ENCODE data around the gene U2AF1L4.

U2AF1L4 gene

DNA sequence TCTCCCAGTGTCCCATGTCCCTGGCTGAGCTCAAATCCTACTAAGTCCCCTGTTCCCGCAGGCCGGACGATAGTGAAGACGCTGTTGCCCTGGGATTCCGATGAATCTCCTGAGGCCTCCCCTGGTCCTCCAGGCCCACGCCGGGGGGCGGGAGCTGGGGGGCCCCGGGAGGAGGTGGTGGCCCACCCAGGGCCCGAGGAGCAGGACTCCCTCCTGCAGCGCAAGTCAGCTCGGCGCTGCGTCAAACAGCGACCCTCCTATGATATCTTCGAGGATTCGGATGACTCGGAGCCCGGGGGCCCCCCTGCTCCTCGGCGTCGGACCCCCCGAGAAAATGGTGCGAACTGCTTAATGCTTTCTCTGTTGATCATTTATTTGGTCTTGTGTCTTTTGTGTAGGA lies 21.5 kb downstream of the U2AF1L4 start:
- no peak for DNase-seq

- no peak for DNase-seq
Measured at GRCh38 chr19:35722897-35723296, 22.3 kb downstream of the U2AF1L4 start.

- no peak for DNase-seq
Measured at GRCh38 chr19:35722461-35722860, 22.8 kb downstream of the U2AF1L4 start.

DNA sequence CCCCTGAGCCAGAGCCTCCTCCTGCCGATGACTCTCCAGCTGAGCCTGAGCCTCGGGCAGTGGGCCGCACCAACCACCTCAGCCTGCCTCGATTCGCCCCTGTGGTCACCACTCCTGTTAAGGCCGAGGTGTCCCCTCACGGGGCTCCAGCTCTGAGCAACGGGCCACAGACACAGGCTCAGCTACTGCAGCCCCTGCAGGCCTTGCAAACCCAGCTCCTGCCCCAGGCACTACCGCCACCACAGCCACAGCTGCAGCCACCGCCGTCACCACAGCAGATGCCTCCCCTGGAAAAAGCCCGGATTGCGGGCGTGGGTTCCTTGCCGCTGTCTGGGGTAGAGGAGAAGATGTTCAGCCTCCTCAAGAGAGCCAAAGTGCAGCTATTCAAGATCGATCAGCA lies 23.8 kb downstream of the U2AF1L4 start:
- DNase-seq = no peak

- DNase-seq = no peak
Measured at GRCh38 chr19:35720648-35721047, 24.6 kb downstream of the U2AF1L4 start.

- no peak for DNase-seq
Measured at GRCh38 chr19:35720163-35720524, 25.1 kb downstream of the U2AF1L4 start.

DNA sequence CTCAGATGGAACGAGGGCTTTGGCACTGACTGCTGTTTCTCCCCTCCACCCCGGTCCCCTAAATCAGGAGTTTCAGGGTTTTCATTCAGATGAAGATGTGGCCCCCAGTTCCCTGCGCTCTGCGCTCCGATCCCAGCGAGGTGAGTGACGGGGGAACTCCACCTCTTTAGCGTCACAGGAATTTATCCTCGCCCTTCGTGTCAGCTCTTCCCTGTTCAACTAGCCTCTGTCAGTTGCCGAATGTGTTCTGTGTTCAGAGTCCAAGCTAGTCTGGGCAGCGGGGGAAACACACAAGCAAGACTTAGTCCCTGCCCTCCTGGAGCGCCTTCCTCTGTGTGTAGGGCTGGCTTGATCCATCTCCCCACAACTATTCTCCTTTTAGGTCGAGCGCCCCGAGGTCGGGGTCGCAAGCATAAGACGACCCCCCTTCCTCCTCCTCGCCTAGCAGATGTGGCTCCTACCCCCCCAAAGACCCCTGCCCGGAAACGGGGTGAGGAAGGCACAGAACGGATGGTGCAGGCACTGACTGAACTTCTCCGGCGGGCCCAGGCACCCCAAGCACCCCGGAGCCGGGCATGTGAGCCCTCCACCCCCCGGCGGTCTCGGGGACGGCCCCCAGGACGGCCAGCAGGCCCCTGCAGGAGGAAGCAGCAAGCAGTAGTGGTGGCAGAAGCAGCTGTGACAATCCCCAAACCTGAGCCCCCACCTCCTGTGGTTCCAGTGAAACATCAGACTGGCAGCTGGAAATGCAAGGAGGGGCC lies 25.6 kb downstream of the U2AF1L4 start:
- no peak for DNase-seq

DNA sequence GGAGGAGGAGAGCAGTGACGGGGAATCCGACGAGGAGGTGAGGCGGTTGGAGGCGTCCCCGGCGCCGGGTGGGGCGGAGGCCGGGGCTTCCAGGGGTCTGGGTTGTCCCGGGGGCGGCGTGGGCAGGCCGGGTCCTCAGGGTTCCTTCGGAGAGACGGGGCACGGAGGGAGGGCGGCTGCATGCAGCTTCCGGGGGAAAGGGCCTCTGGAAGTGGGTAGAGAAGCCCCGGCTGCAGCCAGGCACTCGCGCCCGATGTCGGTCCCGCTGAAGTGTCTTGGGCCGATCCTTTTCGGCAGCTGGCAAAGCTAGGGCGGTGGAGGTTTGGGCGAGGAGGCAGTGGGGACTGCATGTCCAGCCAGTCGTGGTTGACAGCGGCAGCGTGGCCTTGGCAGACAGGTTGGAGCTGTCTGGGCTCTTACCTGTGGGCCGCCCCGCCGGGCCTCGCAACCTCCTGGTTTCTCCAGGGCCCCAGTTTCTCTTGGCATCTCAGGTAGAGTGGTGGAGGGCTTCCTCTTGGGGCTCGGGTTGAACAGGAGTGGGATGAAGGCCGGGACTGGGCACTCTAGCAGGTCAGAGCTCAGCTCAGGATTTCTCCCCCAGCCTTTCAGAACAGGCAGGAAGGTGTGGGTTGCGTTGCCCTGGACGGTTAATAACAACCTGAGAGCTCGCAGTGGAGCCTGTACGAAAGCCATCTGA lies 26.7 kb downstream of the U2AF1L4 start:
- no peak for DNase-seq

GRCh38 chr19:35717665-35718344 lies 27.4 kb downstream of the U2AF1L4 start, which contains the start of gene KMT2B:
KMT2B (plus strand) TSS chr19:35718003; CDS start chr19:35718019, 16 bp downstream.
- DNase-seq = peak; percentile 82

DNA sequence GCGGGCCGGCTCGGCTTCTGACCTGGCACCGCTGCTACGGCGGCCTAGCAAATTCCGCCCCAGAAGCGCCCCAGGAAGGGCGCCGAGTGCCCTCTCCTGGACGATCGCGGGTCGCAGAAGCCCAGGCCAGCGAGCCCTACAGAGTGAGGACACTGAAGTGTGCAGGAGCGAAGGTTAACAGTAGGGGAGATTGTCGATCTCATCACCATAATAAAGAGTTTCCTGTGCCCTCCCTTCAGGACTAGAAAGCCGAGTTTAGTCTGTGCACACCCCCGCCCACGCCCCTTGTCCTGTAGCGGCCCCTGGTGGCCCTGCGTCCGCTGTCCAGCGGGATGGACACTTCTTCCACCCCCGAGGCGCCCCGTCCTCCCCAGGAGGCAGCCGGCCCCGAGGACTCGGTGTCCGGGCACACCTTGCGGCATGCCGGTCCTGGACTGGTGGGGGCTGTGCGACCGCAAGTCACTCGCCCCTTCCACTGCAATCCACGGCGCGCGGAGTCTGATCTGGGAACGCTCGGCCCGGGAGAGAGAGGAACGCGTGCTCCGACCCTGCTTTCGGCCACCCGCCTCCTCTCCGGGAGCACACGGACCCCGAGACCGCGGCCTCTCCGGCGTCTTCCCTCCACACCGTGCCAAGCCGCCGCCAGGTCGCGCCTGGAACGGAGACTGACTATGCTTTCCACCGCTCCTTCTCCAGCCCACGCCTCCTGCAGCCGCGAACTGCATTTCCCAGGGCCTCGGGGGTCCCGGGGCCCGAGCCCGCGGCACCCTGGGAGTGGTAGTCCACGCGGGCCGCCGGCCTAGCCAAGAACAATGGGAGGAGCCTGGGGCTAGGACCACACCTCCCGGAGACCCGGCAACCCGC lies 28.2 kb downstream of the U2AF1L4 start:
- peak; percentile 12 for DNase-seq

DNA sequence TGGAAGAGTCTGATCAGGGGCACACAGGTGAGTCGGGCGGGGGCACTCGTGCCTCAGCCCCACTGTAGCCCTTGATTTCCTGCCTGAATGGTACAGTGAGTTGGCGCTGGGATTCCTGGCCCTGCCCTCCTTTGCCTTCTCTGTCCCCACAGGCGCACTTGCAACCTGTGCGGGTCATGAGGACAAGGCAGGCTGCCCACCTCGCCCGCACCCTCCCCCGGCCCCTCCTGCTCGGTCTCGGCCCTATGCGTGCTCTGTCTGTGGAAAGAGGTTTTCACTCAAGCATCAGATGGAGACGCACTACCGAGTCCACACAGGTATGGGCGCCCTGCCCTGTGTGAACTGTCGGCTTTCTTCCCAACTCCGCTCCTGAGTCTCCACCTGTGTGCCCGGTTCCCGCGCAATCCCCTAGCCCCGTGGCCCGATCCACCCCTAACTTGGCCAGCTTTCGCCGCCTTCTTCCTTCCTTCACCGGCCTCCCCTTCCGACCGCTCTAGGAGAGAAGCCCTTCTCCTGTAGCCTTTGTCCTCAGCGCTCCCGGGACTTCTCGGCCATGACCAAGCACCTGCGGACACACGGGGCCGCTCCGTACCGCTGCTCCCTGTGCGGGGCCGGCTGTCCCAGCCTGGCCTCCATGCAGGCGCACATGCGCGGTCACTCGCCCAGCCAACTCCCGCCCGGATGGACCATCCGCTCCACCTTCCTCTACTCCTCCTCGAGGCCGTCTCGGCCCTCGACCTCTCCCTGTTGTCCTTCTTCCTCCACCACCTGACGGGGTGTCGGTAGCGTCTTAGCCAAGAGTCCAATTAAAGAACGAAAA lies 29.0 kb downstream of the U2AF1L4 start:
- DNase-seq = no peak

GRCh38 chr19:35715355-35715809 lies 29.8 kb downstream of the U2AF1L4 start:
- DNase-seq = no peak

DNA sequence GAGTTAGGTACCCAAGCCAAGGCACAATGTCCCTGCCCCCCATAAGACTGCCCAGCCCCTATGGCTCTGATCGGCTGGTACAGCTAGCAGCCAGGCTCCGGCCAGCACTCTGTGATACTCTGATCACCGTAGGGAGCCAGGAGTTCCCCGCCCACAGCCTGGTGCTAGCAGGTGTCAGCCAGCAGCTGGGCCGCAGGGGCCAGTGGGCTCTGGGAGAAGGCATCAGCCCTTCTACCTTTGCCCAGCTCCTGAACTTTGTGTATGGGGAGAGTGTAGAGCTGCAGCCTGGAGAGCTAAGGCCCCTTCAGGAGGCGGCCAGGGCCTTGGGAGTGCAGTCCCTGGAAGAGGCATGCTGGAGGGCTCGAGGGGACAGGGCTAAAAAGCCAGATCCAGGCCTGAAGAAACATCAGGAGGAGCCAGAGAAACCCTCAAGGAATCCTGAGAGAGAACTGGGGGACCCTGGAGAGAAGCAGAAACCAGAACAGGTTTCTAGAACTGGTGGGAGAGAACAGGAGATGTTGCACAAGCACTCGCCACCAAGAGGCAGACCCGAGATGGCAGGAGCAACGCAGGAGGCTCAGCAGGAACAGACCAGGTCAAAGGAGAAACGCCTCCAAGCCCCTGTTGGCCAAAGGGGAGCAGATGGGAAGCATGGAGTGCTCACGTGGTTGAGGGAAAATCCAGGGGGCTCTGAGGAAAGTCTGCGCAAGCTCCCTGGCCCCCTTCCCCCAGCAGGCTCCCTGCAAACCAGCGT lies 30.4 kb downstream of the U2AF1L4 start:
- no peak for DNase-seq

DNA sequence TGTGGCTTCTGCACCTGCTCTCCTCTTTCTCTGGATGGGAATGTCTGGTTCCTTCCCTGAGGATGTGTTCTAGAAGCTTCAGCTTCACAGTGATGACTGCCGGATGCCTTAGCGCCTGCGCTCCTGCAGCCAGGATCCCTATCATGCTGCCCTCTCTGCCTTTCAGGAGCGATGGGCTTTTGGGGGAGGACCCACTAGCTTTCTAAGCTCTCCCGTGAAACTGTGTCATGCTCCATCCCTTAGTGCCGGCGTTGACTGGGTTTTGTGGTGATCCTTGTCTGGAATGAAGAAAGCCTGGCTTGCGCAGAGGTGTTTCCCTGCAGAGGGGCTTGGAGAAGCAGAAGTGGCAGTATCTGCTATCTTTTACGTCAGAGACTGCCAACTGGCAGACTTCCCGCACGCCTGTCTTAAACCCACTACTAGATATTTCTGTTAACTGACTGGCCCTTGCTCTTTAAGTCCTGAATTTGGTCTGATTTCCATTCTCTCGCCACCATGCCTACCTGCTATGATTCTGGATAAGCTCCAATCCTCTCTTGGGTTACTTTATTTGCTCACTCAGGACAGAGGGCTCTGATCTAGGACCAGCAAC lies 31.2 kb downstream of the U2AF1L4 start:
- DNase-seq = no peak

DNA sequence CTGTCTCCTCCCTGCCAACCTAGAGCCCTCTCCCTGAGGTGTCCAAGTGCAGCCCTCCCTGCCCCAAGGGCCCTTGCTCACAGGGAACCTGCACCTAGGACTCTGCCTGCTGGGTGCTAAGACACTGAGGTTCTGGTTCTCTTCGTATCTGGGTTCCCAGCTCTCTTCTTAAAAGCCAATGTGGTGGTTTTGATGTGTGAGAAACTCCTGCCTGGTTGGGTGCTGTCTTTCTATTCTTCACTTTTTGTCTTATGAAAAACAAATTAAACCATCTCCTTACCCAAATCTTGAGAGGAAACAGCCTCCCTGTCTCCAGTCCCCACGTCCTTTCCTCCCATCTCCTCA lies 31.7 kb downstream of the U2AF1L4 start:
- no peak for DNase-seq

- no peak for DNase-seq
Measured at GRCh38 chr19:35712567-35713505, 32.4 kb downstream of the U2AF1L4 start.

GRCh38 chr19:35710784-35711723 lies 34.2 kb downstream of the U2AF1L4 start:
- no peak for DNase-seq

GRCh38 chr19:35708391-35708790 lies 36.8 kb downstream of the U2AF1L4 start:
- DNase-seq = no peak

Data from KG1 (cell line).